DOHH2 (cell line): ENCODE data around the gene PGGHG.

ENCODE experiments used
- H3F3A ChIP-seq: fragments of 200-600 bp; sonication (generic), shearing (Covaris generic); 2 replicates; pipeline ENCODE4 v1.6.0; 2016; ENCODE audit warnings: antibody characterized with exemption, mild to moderate bottlenecking; ENCODE audit not compliant: control insufficient read depth, insufficient read depth
- H3K27ac ChIP-seq: fragments of 200-600 bp; sonication (generic); 2 replicates; pipeline ENCODE4 v1.5.1; 2014; ENCODE audit warnings: low read depth, mild to moderate bottlenecking, low read length, moderate library complexity
- H3K27me3 ChIP-seq: fragments of 200-600 bp; sonication (generic); 2 replicates; pipeline ENCODE4 v1.6.1; 2014; ENCODE audit warnings: mild to moderate bottlenecking, low read length, mixed read lengths; ENCODE audit not compliant: control insufficient read depth
- H3K36me3 ChIP-seq: fragments of 200-600 bp; sonication (generic); 2 replicates; pipeline ENCODE4 v1.6.1; 2014; ENCODE audit warnings: mild to moderate bottlenecking, low read length, moderate library complexity, mixed read lengths; ENCODE audit not compliant: control insufficient read depth
- H3K4me1 ChIP-seq: fragments of 200-600 bp; sonication (generic); 2 replicates; pipeline ENCODE4 v1.6.1; 2014; ENCODE audit warnings: mild to moderate bottlenecking, low read length, mixed read lengths; ENCODE audit not compliant: control insufficient read depth
- H3K4me2 ChIP-seq: fragments of 200-600 bp; sonication (generic); 2 replicates; pipeline ENCODE4 v1.6.0; 2014; ENCODE audit warnings: mild to moderate bottlenecking, low read length, moderate library complexity
- H3K4me3 ChIP-seq: fragments of 200-600 bp; sonication (generic); 2 replicates; pipeline ENCODE4 v1.5.1; 2014; ENCODE audit warnings: mild to moderate bottlenecking, low read length, mixed read lengths
- H3K79me2 ChIP-seq: fragments of 200-600 bp; sonication (generic); 2 replicates; pipeline ENCODE4 v1.6.1; 2014; ENCODE audit warnings: mild to moderate bottlenecking, low read length, mixed read lengths; ENCODE audit not compliant: control insufficient read depth
- H3K9me2 ChIP-seq: fragments of 200-600 bp; sonication (generic); replicated peaks from 2 replicates; pipeline ENCODE4 v1.6.1; 2014; ENCODE audit warnings: mild to moderate bottlenecking, low read length, mixed read lengths; ENCODE audit not compliant: control insufficient read depth
- H3K9me3 ChIP-seq: fragments of 200-600 bp; sonication (generic); 2 replicates; pipeline ENCODE4 v1.6.1; 2014; ENCODE audit warnings: antibody characterized with exemption, low read length, mixed read lengths; ENCODE audit not compliant: control insufficient read depth, insufficient read depth
- H4K20me1 ChIP-seq: fragments of 200-600 bp; sonication (generic); 2 replicates; pipeline ENCODE4 v1.6.0; 2014; ENCODE audit warnings: low read depth, mild to moderate bottlenecking, antibody characterized with exemption, low read length, moderate library complexity; ENCODE audit not compliant: control insufficient read depth, insufficient read depth
- EZH2phosphoT487 ChIP-seq: fragments of 200-600 bp; sonication (generic); IDR thresholded peaks from 2 replicates; pipeline ENCODE4 v1.6.1; 2017; ENCODE audit warnings: borderline replicate concordance, mild to moderate bottlenecking, antibody characterized with exemption, low read length, moderate library complexity, mixed read lengths
- TF ChIP-seq, protein P1 (sequence below): fragments of 200-600 bp; sonication (generic); IDR thresholded peaks from one replicate; pipeline ENCODE4 v1.5.1; 2014; ENCODE audit warnings: antibody characterized with exemption, mild to moderate bottlenecking, low read depth, low read length; ENCODE audit not compliant: poor library complexity, severe bottlenecking

Gene PGGHG

DNA sequence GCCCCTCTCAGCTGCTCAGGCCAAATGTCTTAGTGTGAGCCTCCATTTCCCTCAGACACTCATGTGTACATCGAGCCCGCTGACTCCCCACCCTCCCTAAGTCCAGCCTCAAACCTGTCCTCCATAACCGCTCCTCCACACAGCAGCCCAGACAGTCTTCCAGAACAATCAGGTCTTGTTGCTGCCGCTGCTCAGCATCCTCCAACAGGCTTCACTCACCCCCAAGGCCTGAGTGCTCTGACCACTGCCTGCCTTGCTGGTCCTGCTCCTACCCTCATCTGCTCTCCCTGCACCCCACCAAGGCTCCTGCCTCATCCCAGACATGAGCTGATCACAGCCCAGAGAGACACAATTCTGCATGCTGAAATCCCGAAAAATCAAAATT lies 35.0 kb upstream of the PGGHG start:
- Histone ChIP-seq H3F3A (peaks cover 16% of the 10 kb centered on the region), H3K4me3 (no peak overlapping the region), H3K9me2 (no peaks in the 10 kb centered on the region), H3K4me2 (no peak overlapping the region), H3K27ac (no peak overlapping the region), H3K4me1 (peaks cover 19% of the 10 kb centered on the region), H3K36me3 (peaks cover 44% of the 10 kb centered on the region), H3K79me2 (no peaks in the 10 kb centered on the region), H4K20me1 (peaks cover 3% of the 10 kb centered on the region; the same call in 1 of the 2 replicates), H3K9me3 (no peaks in the 10 kb centered on the region), H3K27me3 (no peaks in the 10 kb centered on the region)
- TF ChIP-seq EZH2phosphoT487: no peak
- TF ChIP-seq, protein P1, sequence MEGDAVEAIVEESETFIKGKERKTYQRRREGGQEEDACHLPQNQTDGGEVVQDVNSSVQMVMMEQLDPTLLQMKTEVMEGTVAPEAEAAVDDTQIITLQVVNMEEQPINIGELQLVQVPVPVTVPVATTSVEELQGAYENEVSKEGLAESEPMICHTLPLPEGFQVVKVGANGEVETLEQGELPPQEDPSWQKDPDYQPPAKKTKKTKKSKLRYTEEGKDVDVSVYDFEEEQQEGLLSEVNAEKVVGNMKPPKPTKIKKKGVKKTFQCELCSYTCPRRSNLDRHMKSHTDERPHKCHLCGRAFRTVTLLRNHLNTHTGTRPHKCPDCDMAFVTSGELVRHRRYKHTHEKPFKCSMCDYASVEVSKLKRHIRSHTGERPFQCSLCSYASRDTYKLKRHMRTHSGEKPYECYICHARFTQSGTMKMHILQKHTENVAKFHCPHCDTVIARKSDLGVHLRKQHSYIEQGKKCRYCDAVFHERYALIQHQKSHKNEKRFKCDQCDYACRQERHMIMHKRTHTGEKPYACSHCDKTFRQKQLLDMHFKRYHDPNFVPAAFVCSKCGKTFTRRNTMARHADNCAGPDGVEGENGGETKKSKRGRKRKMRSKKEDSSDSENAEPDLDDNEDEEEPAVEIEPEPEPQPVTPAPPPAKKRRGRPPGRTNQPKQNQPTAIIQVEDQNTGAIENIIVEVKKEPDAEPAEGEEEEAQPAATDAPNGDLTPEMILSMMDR: no peak

DNA sequence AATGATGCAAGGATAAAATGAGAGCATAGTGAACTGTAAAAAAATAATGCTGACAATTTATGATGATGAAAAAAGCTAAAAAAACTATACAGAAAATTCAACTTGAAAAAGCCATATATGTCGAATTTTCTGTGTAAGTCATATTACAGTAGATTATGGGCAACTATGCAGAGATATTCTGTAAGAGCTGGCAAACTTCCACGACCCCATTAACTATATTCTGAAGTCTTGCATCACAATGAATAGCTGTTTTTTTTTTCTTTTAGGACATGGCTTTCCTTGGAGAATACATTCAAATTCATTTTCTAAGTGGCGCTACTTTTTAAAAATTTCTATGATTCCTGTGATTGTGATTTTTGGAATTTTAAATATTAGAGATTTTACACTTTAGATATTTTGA lies 33.8 kb upstream of the PGGHG start:
- Histone ChIP-seq H3K9me2 (no peaks in the 10 kb centered on the region), H3K4me1 (peaks cover 22% of the 10 kb centered on the region), H3K27ac (no peak overlapping the region), H4K20me1 (peaks cover 3% of the 10 kb centered on the region; the same call in 1 of the 2 replicates), H3K4me2 (no peak overlapping the region), H3K9me3 (no peaks in the 10 kb centered on the region), H3K27me3 (no peaks in the 10 kb centered on the region), H3K36me3 (peaks cover 36% of the 10 kb centered on the region), H3K79me2 (no peaks in the 10 kb centered on the region), H3K4me3 (no peak overlapping the region), H3F3A (peaks cover 11% of the 10 kb centered on the region)
- TF ChIP-seq, protein P1: no peak
- TF ChIP-seq EZH2phosphoT487: no peak

DNA sequence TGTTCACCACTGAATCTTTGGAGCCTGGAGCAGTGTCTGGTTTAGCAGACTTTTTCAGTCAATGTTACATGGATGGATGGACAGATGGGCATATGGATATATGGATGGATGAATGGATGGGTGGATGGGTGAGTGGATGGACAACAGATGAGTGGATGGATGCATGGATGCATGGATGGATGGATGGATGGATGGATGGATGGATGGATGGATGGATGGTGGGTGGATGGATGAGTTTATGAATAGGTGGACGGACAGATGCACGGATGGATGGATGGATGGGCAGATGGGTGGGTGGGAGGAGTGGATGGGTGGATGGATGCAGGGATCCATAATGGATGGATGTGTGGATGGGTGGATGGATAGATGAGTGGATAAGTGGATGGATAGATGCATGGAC lies 33.1 kb upstream of the PGGHG start:
- Histone ChIP-seq H3F3A (peaks cover 7% of the 10 kb centered on the region), H3K4me3 (no peak overlapping the region), H3K9me2 (no peaks in the 10 kb centered on the region), H3K9me3 (no peaks in the 10 kb centered on the region), H3K27me3 (no peaks in the 10 kb centered on the region), H3K4me2 (no peak overlapping the region), H4K20me1 (no peaks in the 10 kb centered on the region), H3K4me1 (peaks cover 27% of the 10 kb centered on the region), H3K79me2 (no peaks in the 10 kb centered on the region), H3K36me3 (peaks cover 29% of the 10 kb centered on the region), H3K27ac (no peak overlapping the region)
- TF ChIP-seq, protein P1: no peak
- no peak for TF ChIP-seq EZH2phosphoT487
